GM12891 (cell line): Measurements from ENCODE around the gene PSMD6.

Experiments used
- POLR2A ChIP-seq: IDR thresholded peaks from 2 replicates; pipeline ENCODE4 v1.6.1; 2011; ENCODE audit warnings: low read depth, low read length, control low read depth
- POLR2AphosphoS5 ChIP-seq: IDR thresholded peaks from 2 replicates; pipeline ENCODE4 v1.6.1; 2011; ENCODE audit warnings: low read depth, low read length, control low read depth
- TAF1 ChIP-seq: IDR thresholded peaks from 2 replicates; pipeline ENCODE4 v1.6.1; 2011; ENCODE audit warnings: low read depth, low read length, control low read depth

GRCh38 chr3:63981980-63982379 is 41.3 kb downstream of the PSMD6 start:
- no peak for TF ChIP-seq POLR2A
- no peak for TF ChIP-seq POLR2AphosphoS5
- TF ChIP-seq TAF1, result no peak
